Ectodermal cell (in vitro differentiated cells): ENCODE measurements around the gene TP53I11. TPM values are rescaled to one million over a fixed set of nuclear protein-coding genes. Genes with fewer than 3 reads are reported as not detected.

Experiments
- H3K27ac ChIP-seq: 2 replicates; pipeline ENCODE4 v1.7.0; 2013; ENCODE audit warnings: mild to moderate bottlenecking, low read depth, low read length; ENCODE audit not compliant: insufficient read depth, poor library complexity, severe bottlenecking
- H3K27me3 ChIP-seq: 2 replicates; pipeline ENCODE4 v1.7.0; 2013; ENCODE audit warnings: mild to moderate bottlenecking, low read length; ENCODE audit not compliant: insufficient read depth, control insufficient read depth, poor library complexity, severe bottlenecking
- H3K36me3 ChIP-seq: one replicate; pipeline ENCODE4 v1.7.0; 2013; ENCODE audit warnings: low read length; ENCODE audit not compliant: control insufficient read depth, insufficient read depth
- H3K4me1 ChIP-seq: one replicate; pipeline ENCODE4 v1.7.0; 2013; ENCODE audit warnings: low read length; ENCODE audit not compliant: control insufficient read depth, insufficient read depth
- H3K4me3 ChIP-seq: 2 replicates; pipeline ENCODE4 v1.7.0; 2013; ENCODE audit warnings: low read depth, low read length, control low read depth; ENCODE audit not compliant: insufficient read depth
- H3K9me3 ChIP-seq: 2 replicates; pipeline ENCODE4 v1.7.0; 2013; ENCODE audit warnings: mild to moderate bottlenecking, low read length, moderate library complexity; ENCODE audit not compliant: control insufficient read depth
- WGBS, 2 experiments: methylation state at CpG; one replicate each; pipeline ENCODE4 v1.1.7; 2013; ENCODE audit warnings: missing lambda C conversion rate in 2 of 2; 5-methylcytosine and 5-hydroxymethylcytosine counted together
- polyA plus RNA-seq, 4 experiments: library from polyadenylated mRNA; stranded (reverse); fragments of 50-300 nt; gene quantifications; one replicate each; pipeline ENCODE4 v1.2.3, GENCODE V29; 2013

The TP53I11 gene, protein sequence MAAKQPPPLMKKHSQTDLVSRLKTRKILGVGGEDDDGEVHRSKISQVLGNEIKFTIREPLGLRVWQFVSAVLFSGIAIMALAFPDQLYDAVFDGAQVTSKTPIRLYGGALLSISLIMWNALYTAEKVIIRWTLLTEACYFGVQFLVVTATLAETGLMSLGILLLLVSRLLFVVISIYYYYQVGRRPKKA
- polyA plus RNA-seq (2013, experiment 1 of 4): 127 TPM
- polyA plus RNA-seq (2013, experiment 2 of 4): 176 TPM
- 110 TPM for polyA plus RNA-seq (2013, experiment 3 of 4)
- polyA plus RNA-seq (2013, experiment 4 of 4): 132 TPM

DNA sequence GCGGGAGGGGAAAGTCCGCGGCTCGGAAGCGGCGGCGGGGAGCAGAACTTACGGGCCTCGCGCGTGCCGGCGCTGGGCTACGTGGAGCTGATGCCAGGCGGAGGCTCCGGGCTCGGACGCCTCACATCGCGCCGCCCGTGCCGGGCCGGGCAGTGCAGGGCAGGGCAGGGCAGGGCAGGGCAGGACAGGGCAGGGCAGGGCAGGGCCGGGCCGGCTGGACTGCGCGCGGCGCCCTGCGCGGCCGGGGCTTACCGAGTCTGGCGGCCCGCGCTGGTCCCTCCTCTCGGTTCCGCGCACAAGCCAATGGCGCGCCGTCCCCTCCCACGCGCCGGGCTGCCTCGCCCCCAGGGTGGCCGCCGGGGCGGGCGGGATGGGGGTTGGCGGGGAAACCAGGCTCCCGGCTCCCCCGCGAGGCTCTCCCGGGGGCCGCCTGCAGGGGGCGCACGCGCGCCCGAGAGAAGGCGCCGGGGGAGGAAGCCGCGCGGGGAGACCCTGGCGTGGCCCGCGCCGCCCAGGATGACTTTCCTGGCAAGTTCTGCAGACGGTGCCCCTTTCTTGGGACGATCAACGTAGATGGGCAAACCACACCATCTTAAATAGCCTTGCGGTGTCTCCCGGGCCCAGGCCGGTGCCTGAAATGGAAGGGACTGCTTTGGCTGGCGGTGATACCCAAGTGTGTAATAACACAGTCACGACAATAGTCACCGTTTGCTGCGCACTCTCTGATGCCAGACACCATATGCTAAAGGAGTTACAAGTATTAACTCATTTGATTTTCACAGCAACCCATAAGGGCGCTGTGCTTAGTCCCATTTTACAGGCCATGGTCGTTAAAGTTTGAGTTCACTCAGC is at the start of gene TP53I11:
Gene TP53I11 (minus strand): TSS at position 259 of the 852 bp plus-strand sequence. CDS start 12,548 bp downstream, outside the sequence.
- H3K27ac ChIP-seq: peak within 1 kb of the TSS; percentile 47
- H3K4me3 ChIP-seq: peak within 1 kb of the TSS; percentile 79
- no peaks in the 10 kb centered on the region for H3K9me3 ChIP-seq
- peaks cover 48% of the 10 kb centered on the region for H3K4me1 ChIP-seq
- H3K36me3 ChIP-seq: no peaks in the 10 kb centered on the region
- no peaks in the 10 kb centered on the region for H3K27me3 ChIP-seq
- 10 to 11% methylated on average over 83 of the region's 83 CpGs for WGBS, 2 experiments

DNA sequence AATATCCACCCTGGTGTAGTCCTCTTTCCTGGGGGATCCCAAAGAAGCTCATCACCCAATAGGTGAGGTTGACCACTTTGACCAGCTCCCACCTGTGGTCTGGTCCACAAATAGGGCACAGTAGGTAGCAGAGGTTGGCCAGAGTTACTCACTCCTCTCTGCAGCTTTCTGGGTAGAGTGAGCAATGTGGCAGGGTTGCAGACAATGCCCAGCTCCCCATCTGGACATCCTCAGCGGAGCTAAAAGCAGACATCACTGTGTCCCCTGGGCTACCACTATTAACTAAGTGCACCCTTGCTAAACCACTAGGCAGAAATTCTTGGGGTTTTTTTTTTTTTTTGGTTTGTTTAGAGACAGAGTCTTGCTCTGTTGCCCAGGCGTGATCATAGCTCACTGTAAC is 48.4 kb upstream of the TP53I11 start:
- Histone ChIP-seq H3K36me3 (no peaks in the 10 kb centered on the region), H3K27ac (no peak overlapping the region), H3K27me3 (no peaks in the 10 kb centered on the region), H3K9me3 (no peaks in the 10 kb centered on the region), H3K4me3 (no peak overlapping the region), H3K4me1 (no peaks in the 10 kb centered on the region)
- 94 to 98% methylated on average over 2 of the region's 2 CpGs for WGBS, 2 experiments

DNA sequence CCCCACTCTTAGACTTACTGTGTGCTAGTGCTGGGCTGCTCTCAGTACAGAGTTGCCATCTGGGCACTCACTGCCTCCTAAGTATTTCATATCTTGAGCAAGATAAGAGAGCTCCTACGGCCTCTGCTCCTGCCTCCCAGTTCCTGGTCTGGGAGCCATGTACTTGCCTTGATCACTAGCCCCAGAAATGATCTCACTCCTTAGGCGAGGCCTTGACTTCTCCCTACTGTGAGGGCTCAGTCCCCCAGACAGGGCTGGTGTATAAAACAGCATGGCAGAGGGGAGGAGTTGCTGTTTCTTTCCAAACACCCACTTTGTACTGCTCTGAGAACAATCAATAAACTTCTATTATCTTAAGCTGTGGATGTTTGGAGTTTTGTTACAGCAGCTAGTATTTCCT is 47.4 kb upstream of the TP53I11 start:
- 89 to 92% methylated on average over 2 of the region's 2 CpGs for WGBS, 2 experiments
- H3K4me3 ChIP-seq: no peak overlapping the region
- H3K36me3 ChIP-seq: no peaks in the 10 kb centered on the region
- H3K27ac ChIP-seq: no peak overlapping the region
- no peaks in the 10 kb centered on the region for H3K4me1 ChIP-seq
- H3K9me3 ChIP-seq: no peaks in the 10 kb centered on the region
- H3K27me3 ChIP-seq: no peaks in the 10 kb centered on the region

DNA sequence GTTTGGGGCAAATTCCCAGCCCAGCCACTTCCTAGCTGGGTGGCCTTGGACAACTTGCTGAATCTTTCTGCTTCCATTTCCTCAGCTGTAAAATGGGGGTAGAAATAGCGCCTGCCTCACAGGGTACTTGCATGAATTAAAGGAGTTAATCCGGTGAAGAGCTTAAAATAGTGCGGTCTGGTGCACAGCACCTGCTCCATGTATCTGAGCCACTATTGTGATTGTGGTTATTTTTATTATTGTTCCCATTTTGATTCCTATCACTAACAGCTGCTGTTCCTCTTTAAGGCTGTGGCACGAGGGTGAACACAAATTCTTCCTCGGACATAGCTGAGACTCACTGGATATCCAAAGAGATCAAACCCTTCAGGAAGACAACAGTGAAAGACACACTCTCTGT is 46.9 kb upstream of the TP53I11 start:
- H3K27ac ChIP-seq: no peak overlapping the region
- no peak overlapping the region for H3K4me3 ChIP-seq
- no peaks in the 10 kb centered on the region for H3K9me3 ChIP-seq
- no peaks in the 10 kb centered on the region for H3K27me3 ChIP-seq
- 91 to 92% methylated on average over 5 of the region's 5 CpGs for WGBS, 2 experiments
- no peaks in the 10 kb centered on the region for H3K36me3 ChIP-seq
- no peaks in the 10 kb centered on the region for H3K4me1 ChIP-seq

DNA sequence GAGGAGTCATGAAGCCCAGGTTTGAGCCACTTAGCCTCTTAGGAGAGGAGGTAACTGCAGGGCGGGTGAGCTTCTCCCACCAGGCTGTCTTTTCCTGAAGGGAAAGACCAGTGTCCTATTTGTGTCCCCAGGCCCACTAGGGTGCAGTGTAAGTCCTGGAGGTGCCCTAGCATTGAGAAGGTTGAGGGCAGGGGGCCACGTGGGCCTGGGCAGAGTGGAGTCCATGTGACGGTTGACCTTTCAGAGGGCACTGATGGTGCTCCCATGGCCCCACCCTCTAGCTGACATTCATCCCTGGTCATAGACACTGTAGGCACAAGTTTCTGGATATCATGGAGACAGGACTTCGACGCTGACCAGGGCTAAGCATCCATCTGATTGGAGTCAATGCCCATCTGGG is 44.1 kb upstream of the TP53I11 start:
- Histone ChIP-seq H3K9me3 (no peaks in the 10 kb centered on the region), H3K36me3 (no peaks in the 10 kb centered on the region), H3K27ac (no peak overlapping the region), H3K4me3 (no peak overlapping the region), H3K27me3 (no peaks in the 10 kb centered on the region), H3K4me1 (peaks cover 5% of the 10 kb centered on the region)
- WGBS, 2 experiments: 68 to 69% methylated on average over 5 of the region's 5 CpGs

DNA sequence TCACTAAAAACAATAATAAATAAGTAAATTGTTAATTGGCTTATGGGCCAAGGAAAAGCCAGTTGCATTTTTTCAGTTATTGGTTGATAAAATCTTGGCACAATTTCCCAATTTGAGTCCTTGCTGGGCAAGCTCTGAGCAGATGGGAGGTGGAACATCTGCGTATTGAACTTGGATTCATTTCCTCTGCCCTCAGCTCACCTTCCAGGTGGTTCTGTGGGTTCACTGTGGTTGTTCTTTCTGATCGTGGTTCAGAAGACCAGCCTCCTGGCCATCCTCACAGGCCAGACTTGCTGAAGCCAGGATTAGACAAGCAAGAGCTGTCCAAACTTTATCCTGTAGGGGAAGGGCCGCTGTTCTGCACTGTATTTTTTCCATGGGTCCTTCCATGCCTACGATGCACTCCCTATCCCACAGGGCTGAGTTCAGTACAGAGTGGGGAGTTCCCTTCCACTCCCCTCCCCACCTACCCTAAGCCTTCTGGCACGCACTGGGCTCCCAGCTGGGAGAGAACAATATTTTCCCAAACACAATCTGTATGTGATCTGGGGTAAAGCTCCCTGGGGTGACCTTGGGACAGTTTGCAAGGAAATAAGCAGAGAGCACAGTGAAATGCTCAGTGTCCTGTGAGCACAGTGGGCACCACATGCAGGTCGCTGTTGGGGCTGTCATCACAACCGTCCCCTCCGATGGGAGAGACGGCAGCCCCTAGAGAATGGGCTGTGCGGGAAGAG is 43.5 kb upstream of the TP53I11 start:
- Histone ChIP-seq H3K27me3 (no peaks in the 10 kb centered on the region), H3K36me3 (no peaks in the 10 kb centered on the region), H3K4me1 (peaks cover 5% of the 10 kb centered on the region), H3K9me3 (no peaks in the 10 kb centered on the region), H3K4me3 (no peak overlapping the region), H3K27ac (no peak overlapping the region)
- WGBS, 2 experiments: 89 to 92% methylated on average over 10 of the region's 10 CpGs

DNA sequence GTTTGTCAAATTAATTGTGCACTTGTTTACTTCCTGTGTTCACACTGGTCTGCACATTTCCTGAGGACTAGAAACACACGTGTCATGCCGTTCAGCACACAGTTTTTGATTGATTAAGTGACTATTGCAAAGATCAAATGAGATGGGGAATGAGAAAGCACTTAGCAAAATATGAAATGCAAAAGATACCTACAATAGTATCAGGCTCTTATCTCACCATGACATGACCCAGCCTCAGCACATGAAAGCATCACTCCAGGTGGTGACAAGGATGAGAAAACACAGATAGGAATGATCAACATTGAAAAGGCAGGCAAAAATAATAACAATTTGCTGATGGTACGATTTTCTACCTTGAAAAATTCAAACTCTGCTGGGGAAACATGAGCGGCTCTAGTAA is 42.1 kb upstream of the TP53I11 start:
- H3K9me3 ChIP-seq: no peaks in the 10 kb centered on the region
- H3K27me3 ChIP-seq: no peaks in the 10 kb centered on the region
- no peak overlapping the region for H3K4me3 ChIP-seq
- H3K27ac ChIP-seq: no peak overlapping the region
- 93 to 94% methylated on average over 4 of the region's 4 CpGs for WGBS, 2 experiments
- H3K4me1 ChIP-seq: peaks cover 5% of the 10 kb centered on the region
- no peaks in the 10 kb centered on the region for H3K36me3 ChIP-seq

DNA sequence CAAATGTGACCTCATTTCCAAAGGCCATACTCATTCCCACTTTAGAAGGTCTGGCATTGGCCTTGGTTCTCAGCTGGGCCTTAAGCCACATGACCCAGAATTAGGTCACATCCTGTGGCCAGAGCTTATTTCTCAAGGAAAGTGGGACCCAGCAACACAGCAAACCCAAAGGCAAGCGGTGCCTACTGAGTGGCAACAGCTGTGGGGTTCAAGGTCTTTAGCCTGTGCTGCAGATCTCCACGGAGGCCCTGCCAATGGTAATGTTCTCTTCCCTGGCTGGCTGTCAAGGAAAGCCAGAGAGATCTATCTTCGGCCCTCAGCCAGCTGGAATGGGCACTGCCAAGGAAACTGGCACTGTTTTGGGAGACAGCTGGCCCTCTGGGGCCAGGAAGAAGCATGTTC is 41.5 kb upstream of the TP53I11 start:
- H3K36me3 ChIP-seq: no peaks in the 10 kb centered on the region
- no peak overlapping the region for H3K27ac ChIP-seq
- 90 to 95% methylated on average over 3 of the region's 3 CpGs for WGBS, 2 experiments
- no peaks in the 10 kb centered on the region for H3K9me3 ChIP-seq
- no peaks in the 10 kb centered on the region for H3K27me3 ChIP-seq
- peaks cover 10% of the 10 kb centered on the region for H3K4me1 ChIP-seq
- H3K4me3 ChIP-seq: no peak overlapping the region

DNA sequence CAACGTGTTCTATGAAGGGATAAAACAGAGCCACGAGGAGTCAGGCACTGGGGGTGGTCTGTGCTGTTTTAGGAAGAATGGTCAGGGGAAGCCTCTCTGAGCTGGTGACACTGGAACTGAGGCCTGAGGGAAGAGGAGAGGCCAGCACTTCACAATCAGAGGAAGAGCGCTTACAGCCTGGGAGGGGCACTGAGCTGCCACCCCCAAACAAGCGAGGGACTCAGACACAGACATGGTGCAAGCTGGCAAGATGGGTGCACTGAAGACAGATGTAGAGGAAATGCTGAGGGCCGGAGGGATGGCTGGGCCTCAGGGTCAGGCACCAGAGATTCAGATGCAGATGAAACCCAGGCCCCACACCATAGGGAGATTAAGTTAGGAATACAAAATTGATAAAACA is 40.0 kb upstream of the TP53I11 start:
- Histone ChIP-seq H3K4me3 (no peak overlapping the region), H3K9me3 (no peaks in the 10 kb centered on the region), H3K27me3 (no peaks in the 10 kb centered on the region), H3K4me1 (peaks cover 11% of the 10 kb centered on the region), H3K27ac (no peak overlapping the region), H3K36me3 (no peaks in the 10 kb centered on the region)
- 79 to 82% methylated on average over 5 of the region's 5 CpGs for WGBS, 2 experiments
